ENCODE data around the gene UGT1A9.

UGT1A9 gene

DNA sequence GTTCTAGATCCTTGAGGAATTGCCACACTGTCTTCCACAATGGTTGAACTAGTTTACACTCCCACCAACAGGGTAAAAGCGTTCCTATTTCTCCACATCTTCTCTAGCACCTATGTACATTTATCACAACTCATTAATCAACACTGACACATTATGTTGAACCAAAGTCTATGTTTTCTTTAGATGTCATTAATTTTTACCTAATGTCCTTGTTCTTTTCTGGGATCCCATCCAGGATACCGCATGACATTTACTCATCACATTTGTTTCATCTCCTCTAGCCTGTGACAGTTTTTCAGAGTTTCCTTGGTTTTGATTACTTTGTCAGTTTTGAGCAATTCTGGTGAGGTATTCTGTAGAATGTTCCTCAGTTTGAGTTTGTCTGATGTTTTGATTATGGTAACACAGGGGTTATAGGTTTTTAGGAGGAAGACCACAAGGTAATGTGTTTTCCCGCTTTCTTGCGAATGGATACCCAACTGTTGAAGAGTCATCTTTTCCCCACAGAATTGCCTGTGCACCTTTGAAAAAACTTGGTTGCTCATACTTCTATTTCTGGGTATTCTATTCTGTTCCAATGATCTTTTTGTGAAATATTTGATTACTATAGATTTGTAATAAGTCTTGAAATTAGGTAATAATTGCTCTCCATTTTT is 3.0 kb upstream of the UGT1A9 start:
- TF ChIP-seq, protein P1, sequence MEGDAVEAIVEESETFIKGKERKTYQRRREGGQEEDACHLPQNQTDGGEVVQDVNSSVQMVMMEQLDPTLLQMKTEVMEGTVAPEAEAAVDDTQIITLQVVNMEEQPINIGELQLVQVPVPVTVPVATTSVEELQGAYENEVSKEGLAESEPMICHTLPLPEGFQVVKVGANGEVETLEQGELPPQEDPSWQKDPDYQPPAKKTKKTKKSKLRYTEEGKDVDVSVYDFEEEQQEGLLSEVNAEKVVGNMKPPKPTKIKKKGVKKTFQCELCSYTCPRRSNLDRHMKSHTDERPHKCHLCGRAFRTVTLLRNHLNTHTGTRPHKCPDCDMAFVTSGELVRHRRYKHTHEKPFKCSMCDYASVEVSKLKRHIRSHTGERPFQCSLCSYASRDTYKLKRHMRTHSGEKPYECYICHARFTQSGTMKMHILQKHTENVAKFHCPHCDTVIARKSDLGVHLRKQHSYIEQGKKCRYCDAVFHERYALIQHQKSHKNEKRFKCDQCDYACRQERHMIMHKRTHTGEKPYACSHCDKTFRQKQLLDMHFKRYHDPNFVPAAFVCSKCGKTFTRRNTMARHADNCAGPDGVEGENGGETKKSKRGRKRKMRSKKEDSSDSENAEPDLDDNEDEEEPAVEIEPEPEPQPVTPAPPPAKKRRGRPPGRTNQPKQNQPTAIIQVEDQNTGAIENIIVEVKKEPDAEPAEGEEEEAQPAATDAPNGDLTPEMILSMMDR (IDR thresholded peaks at IDR 0.05; ENCODE audit: low read depth, low read length, missing control alignments) = no peak
- DNase-seq (ENCODE audit: low read depth) = no peak
- H3K4me3 ChIP-seq (ENCODE audit: low read depth, low read length) = no peak overlapping the region

- H3K4me3 ChIP-seq (ENCODE audit: low read depth, low read length) = no peak overlapping the region
- DNase-seq (ENCODE audit: low read depth) = no peak
- TF ChIP-seq, protein P1 (IDR thresholded peaks at IDR 0.05; ENCODE audit: low read depth, low read length, missing control alignments) = no peak
Observed at GRCh38 chr2:233672886-233673285, 1.2 kb downstream of the UGT1A9 start.

DNA sequence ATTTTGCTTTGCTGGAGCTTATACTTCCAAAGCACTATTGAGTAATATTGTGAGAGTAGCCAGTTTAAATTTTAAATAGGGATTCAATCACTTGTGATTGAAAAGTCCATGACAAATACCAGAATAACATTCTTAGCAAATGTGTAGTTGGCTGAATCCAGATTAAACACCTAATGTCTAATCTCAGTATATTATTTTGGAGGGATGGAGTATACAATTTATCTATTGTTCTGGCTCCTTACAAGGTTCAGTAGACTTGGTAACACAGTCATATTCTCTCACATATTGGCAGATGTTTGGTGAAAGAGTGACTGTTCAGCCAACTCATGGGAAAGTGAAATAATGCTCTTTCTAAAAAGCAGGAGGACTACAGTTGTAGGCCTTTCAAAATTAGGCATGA is 2.2 kb downstream of the UGT1A9 start:
- no peak for DNase-seq (ENCODE audit: low read depth)
- no peak overlapping the region for H3K4me3 ChIP-seq (ENCODE audit: low read depth, low read length)
- TF ChIP-seq, protein P1 (IDR thresholded peaks at IDR 0.05; ENCODE audit: low read depth, low read length, missing control alignments) = no peak

- TF ChIP-seq, protein P1 (IDR thresholded peaks at IDR 0.05; ENCODE audit: low read depth, low read length, missing control alignments) = no peak
- no peak for DNase-seq (ENCODE audit: low read depth)
- H3K4me3 ChIP-seq (ENCODE audit: low read depth, low read length) = no peak overlapping the region
Observed at GRCh38 chr2:233674314-233674713, 2.6 kb downstream of the UGT1A9 start.

DNA sequence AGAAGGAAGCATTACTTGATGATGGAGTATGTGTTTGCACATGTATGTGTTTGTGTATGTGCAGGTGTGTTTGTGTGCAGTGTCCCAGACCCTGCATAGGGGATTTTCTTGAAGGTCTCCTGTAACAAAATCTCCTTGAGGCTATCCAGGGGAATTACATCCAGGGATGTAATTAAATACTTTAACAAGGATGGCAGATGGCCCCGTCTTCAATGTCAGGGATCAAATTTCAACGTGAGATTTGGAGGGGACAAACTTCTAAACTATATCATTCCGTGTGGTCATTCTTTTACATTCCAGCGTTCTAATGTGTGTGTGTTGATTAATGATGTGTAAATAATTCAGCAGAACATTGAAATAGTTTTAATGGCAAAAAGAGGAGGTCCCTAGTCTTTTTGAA is 3.3 kb downstream of the UGT1A9 start:
- TF ChIP-seq, protein P1 (IDR thresholded peaks at IDR 0.05; ENCODE audit: low read depth, low read length, missing control alignments) = no peak
- H3K4me3 ChIP-seq (ENCODE audit: low read depth, low read length) = no peak overlapping the region
- DNase-seq (ENCODE audit: low read depth) = no peak

DNA sequence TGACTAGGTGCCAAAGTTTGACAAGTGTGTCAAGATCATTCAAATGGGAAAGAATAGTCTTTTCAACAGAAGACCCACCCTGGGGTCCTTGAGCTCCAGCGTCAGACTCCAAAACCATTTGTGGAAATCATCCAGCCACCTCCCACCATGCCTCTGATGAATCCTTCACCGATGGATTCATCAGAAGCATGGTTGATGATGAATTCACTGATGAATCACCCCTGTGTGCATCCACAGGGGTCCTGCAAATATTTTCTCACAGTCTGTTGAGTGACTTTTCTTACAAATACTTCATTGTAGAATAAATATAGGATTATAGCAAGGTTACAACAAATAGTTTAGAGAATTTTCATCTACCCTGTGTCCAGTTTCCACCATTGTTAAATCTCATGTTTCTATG is 4.3 kb downstream of the UGT1A9 start:
- TF ChIP-seq, protein P1 (IDR thresholded peaks at IDR 0.05; ENCODE audit: low read depth, low read length, missing control alignments) = no peak
- DNase-seq (ENCODE audit: low read depth) = no peak
- H3K4me3 ChIP-seq (ENCODE audit: low read depth, low read length) = no peak overlapping the region

- DNase-seq (ENCODE audit: low read depth) = no peak
- H3K4me3 ChIP-seq (ENCODE audit: low read depth, low read length) = no peak overlapping the region
- TF ChIP-seq, protein P1 (IDR thresholded peaks at IDR 0.05; ENCODE audit: low read depth, low read length, missing control alignments) = no peak
Observed at GRCh38 chr2:233679196-233679595, 7.5 kb downstream of the UGT1A9 start.
